Fibroblast of lung (primary cell): ENCODE results near the gene C6orf141.

ENCODE experiments used
- CTCF ChIP-seq, 2 donors: IDR thresholded peaks in 1 of 2; conservative IDR thresholded peaks in 1 of 2; 1 replicate in 1 of 2; 2 replicates in 1 of 2; pipeline ENCODE4 v1.5.1; 2011 to 2012; ENCODE audit warnings: low read length in 2 of 2, control low read depth in 1 of 2, inconsistent platforms in 1 of 2, low read depth in 1 of 2, mild to moderate bottlenecking in 1 of 2
- EZH2 ChIP-seq: IDR thresholded peaks from 2 replicates; pipeline ENCODE4 v1.5.1; 2012; ENCODE audit warnings: low read length, control low read depth, mild to moderate bottlenecking; ENCODE audit errors: missing control alignments

DNA sequence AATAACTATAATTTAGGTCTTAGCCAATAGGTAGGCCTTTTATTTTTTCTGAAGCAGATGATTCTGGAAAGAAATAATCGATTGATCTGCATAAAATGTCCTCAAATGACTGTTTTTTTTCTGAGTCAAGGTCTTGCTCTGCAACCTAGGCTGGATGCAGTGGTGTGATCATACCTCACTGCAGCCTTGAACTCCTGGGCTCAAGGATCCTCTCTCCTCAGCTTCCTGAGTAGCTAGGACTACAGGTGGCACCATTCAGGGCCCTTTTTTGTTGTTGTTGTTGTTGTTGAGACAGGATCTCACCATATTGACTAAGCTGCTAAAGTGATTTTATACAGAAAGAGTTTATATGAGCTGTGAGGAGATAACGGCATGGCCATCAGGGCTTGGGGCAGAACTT is 32.5 kb upstream of the C6orf141 start:
- no peak for TF ChIP-seq CTCF (conservative IDR thresholded peaks at IDR 0.05 in 1 of 2, IDR thresholded peaks at IDR 0.05 in 1 of 2; ENCODE audit: low read depth in 1 of 2, low read length in 2 of 2)
- no peak for TF ChIP-seq EZH2
